ENCODE data around the gene HK1.

- no peak for TF ChIP-seq SAFB2 (CRISPR knock-in tag; IDR thresholded peaks at IDR 0.05; ENCODE audit: borderline replicate concordance, low read depth)
- no peak for TF ChIP-seq ZNF354B (CRISPR knock-in tag; IDR thresholded peaks at IDR 0.05)
- TF ChIP-seq, protein P1, sequence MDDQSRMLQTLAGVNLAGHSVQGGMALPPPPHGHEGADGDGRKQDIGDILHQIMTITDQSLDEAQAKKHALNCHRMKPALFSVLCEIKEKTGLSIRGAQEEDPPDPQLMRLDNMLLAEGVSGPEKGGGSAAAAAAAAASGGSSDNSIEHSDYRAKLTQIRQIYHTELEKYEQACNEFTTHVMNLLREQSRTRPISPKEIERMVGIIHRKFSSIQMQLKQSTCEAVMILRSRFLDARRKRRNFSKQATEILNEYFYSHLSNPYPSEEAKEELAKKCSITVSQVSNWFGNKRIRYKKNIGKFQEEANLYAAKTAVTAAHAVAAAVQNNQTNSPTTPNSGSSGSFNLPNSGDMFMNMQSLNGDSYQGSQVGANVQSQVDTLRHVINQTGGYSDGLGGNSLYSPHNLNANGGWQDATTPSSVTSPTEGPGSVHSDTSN (CRISPR knock-in tag; IDR thresholded peaks at IDR 0.05; ENCODE audit: borderline replicate concordance): no peak
- TF ChIP-seq KAT7 (CRISPR knock-in tag; IDR thresholded peaks at IDR 0.05; ENCODE audit: borderline replicate concordance): no peak
- no peak for TF ChIP-seq MED13 (CRISPR knock-in tag; IDR thresholded peaks at IDR 0.05)
- no peak for TF ChIP-seq ZNF232 (CRISPR knock-in tag; IDR thresholded peaks at IDR 0.05; ENCODE audit: borderline replicate concordance)
- no peak for TF ChIP-seq HCFC1 (IDR thresholded peaks at IDR 0.05; ENCODE audit: low read depth, low read length)
- TF ChIP-seq, protein P2, sequence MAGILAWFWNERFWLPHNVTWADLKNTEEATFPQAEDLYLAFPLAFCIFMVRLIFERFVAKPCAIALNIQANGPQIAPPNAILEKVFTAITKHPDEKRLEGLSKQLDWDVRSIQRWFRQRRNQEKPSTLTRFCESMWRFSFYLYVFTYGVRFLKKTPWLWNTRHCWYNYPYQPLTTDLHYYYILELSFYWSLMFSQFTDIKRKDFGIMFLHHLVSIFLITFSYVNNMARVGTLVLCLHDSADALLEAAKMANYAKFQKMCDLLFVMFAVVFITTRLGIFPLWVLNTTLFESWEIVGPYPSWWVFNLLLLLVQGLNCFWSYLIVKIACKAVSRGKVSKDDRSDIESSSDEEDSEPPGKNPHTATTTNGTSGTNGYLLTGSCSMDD (CRISPR knock-in tag; IDR thresholded peaks at IDR 0.05): no peak
- TF ChIP-seq ZFP82 (CRISPR knock-in tag; IDR thresholded peaks at IDR 0.05; ENCODE audit: borderline replicate concordance): no peak
- no peak for TF ChIP-seq MYC (CRISPR knock-in tag; IDR thresholded peaks at IDR 0.05; ENCODE audit: borderline replicate concordance)
- TF ChIP-seq RNF2 (conservative IDR thresholded peaks at IDR 0.05; ENCODE audit: low read depth): no peak
These were observed 31.0 kb upstream of the HK1 start for GRCh38 chr10:69247313-69247710.

All from HepG2 (cell line).